GM10847 (cell line): Measurements from ENCODE around the gene ZDHHC7.

Source experiments
- POLR2A ChIP-seq: IDR thresholded peaks from 2 replicates; pipeline ENCODE4 v1.6.1; 2011; ENCODE audit not compliant: insufficient read length; ENCODE audit errors: extremely low read depth

Gene ZDHHC7

GRCh38 chr16:85010931-85011845, at the start of gene ZDHHC7:
TSS of gene ZDHHC7 (minus strand) at chr16:85011535. CDS start at chr16:84990618, 20,917 bp downstream.
- peak; percentile 77 for TF ChIP-seq POLR2A

- TF ChIP-seq POLR2A: no peak
These were observed 47.6 kb upstream of the ZDHHC7 start for GRCh38 chr16:85058909-85059308.

GRCh38 chr16:85057948-85058347, 46.6 kb upstream of the ZDHHC7 start:
- TF ChIP-seq POLR2A: no peak

- no peak for TF ChIP-seq POLR2A
These were observed 46.0 kb upstream of the ZDHHC7 start for GRCh38 chr16:85057212-85057889.

GRCh38 chr16:85056211-85056748, 44.9 kb upstream of the ZDHHC7 start:
- TF ChIP-seq POLR2A: no peak

GRCh38 chr16:85055493-85056210, 44.3 kb upstream of the ZDHHC7 start:
- no peak for TF ChIP-seq POLR2A

GRCh38 chr16:85054948-85055492, 43.7 kb upstream of the ZDHHC7 start:
- no peak for TF ChIP-seq POLR2A

GRCh38 chr16:85052536-85052935, 41.2 kb upstream of the ZDHHC7 start:
- TF ChIP-seq POLR2A: no peak

GRCh38 chr16:85051683-85052082, 40.3 kb upstream of the ZDHHC7 start:
- no peak for TF ChIP-seq POLR2A

- no peak for TF ChIP-seq POLR2A
These were observed 39.8 kb upstream of the ZDHHC7 start for GRCh38 chr16:85051067-85051581.

GRCh38 chr16:85049706-85050305, 38.5 kb upstream of the ZDHHC7 start:
- TF ChIP-seq POLR2A: no peak

- TF ChIP-seq POLR2A: no peak
These were observed 37.7 kb upstream of the ZDHHC7 start for GRCh38 chr16:85048921-85049562.

GRCh38 chr16:85047867-85048455, 36.6 kb upstream of the ZDHHC7 start:
- no peak for TF ChIP-seq POLR2A

- TF ChIP-seq POLR2A: no peak
These were observed 35.9 kb upstream of the ZDHHC7 start for GRCh38 chr16:85046931-85047866.
